ENCODE results near the gene RGS8.

The RGS8 gene

DNA sequence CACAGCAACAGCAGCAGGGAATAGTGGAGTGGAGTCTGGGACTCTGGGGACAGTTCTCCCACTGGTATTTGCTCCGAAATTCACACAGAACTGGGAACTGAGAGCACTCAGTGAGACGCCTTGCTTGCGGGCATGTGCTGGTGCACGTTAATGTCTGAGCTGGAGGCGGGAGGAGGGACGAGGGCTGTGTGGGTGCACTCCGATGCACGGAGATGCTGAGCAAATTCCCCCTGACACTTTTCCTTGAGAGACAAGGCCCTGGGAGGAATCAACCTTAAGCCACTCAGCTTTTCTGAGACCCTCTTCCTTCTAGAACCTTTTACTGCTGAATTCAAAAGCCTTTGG lies 2.8 kb downstream of the RGS8 start:
- H3K4me3 ChIP-seq (ENCODE audit: control insufficient read depth, low read depth, low read length): no peak overlapping the region
- TF ChIP-seq, protein P1, sequence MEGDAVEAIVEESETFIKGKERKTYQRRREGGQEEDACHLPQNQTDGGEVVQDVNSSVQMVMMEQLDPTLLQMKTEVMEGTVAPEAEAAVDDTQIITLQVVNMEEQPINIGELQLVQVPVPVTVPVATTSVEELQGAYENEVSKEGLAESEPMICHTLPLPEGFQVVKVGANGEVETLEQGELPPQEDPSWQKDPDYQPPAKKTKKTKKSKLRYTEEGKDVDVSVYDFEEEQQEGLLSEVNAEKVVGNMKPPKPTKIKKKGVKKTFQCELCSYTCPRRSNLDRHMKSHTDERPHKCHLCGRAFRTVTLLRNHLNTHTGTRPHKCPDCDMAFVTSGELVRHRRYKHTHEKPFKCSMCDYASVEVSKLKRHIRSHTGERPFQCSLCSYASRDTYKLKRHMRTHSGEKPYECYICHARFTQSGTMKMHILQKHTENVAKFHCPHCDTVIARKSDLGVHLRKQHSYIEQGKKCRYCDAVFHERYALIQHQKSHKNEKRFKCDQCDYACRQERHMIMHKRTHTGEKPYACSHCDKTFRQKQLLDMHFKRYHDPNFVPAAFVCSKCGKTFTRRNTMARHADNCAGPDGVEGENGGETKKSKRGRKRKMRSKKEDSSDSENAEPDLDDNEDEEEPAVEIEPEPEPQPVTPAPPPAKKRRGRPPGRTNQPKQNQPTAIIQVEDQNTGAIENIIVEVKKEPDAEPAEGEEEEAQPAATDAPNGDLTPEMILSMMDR (IDR thresholded peaks at IDR 0.05; ENCODE audit: control insufficient read depth, insufficient read depth, low read depth, low read length, missing control alignments): no peak
- DNase-seq (ENCODE audit: low read depth): no peak

DNA sequence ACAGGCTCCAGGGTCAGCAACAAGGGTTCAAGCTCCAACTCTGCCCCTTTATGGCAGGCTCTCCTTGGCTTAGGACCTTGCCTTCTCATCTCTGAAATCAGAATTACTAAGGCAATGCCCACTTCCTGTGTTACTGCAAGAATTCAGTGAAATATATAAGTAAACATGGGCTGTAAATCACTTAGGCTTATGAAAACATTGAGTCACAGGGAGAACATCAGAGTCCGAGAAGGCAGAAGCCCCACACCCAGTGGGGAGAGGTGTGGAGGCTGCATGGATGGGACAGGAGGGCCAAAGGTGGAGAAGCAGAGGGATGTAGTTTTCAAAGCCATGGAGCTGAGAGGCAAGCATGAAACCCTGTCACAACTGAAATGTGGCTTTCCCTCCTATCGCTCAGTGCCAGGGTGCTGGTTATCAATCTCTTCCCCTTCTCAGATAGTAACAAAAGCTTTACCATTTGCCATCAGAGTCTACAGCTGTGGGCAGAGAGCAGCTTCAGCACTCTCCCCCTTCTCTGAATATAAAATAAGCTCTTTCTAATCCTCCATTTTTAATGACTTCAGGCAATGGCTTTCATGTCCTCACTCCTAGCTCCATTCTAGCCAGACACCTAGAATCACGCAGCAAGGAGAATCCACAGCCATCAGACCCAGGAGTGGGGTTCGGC lies 3.4 kb downstream of the RGS8 start:
- H3K4me3 ChIP-seq (ENCODE audit: control insufficient read depth, low read depth, low read length): no peak overlapping the region
- TF ChIP-seq, protein P1 (IDR thresholded peaks at IDR 0.05; ENCODE audit: control insufficient read depth, insufficient read depth, low read depth, low read length, missing control alignments): no peak
- DNase-seq (ENCODE audit: low read depth): no peak

DNA sequence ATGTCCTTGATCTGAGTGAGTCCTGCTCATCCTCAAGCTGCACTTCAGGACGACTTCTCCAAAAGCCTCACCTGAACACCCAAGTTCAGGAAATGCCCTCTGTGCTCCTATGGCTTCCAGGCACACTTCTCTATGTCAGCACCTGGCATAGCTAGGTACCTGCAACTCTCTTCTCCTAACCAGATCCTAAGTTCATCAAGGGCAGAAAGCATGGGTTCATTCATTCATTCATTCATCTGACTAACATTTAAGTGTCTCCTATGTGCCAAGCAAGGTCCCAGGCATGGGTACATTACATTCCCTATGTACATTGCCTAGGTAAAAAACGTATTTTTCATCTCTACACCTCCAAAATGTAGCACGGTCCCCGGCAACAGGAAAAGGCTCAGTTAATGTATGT lies 4.0 kb downstream of the RGS8 start:
- no peak for DNase-seq (ENCODE audit: low read depth)
- no peak overlapping the region for H3K4me3 ChIP-seq (ENCODE audit: control insufficient read depth, low read depth, low read length)
- TF ChIP-seq, protein P1 (IDR thresholded peaks at IDR 0.05; ENCODE audit: control insufficient read depth, insufficient read depth, low read depth, low read length, missing control alignments): no peak

DNA sequence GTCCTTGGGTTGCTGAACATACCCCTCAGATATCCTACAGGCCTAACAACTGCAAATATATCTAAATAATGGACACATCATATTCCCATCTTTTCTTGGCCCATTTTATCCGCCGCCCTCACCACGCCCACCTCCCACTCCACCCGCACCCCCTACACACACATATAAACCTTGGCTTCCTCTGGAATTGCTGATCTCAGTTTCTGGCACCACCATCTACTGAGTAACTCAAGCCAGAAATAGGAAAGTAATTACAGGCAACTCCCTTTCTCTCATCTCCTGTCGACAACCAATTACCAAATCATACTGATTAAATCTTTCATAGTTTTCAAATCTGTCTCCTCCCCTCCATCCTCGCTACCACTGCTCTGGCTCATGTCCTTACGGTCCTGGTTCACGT lies 4.7 kb downstream of the RGS8 start:
- TF ChIP-seq, protein P1 (IDR thresholded peaks at IDR 0.05; ENCODE audit: control insufficient read depth, insufficient read depth, low read depth, low read length, missing control alignments): no peak
- no peak for DNase-seq (ENCODE audit: low read depth)
- H3K4me3 ChIP-seq (ENCODE audit: control insufficient read depth, low read depth, low read length): no peak overlapping the region

DNA sequence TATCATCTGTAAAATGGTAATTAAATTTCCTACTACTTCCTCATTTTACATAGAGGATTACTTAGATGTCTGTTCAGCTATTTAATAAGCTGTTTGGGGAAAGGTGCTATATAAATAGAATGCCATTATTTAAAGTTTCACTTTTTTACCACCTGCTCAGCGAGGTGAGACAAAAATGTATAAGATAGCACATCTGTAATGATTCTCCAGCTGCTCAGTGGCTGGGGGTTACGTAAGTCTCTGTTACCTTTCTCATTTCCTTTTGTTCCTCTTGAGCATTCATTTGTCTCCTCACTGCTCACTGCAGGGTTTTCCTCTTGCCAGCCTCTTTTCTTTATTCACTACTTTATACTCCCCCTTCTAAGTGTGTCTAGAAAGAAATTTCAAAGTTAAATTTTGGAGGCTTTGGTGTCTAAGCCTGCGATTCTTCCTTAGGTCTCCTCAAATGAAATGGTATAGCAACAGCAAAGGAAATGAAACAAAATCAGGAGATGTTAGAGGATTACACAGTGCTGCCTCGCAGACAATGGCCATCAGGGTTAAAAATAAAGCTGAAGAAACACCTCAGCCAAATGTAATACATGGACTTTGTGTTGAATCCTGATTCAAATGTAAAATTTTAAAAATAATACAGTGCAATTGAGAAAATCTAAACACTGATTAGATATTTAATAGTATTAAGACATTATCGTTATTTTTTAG lies 6.8 kb downstream of the RGS8 start:
- no peak overlapping the region for H3K4me3 ChIP-seq (ENCODE audit: control insufficient read depth, low read depth, low read length)
- TF ChIP-seq, protein P1 (IDR thresholded peaks at IDR 0.05; ENCODE audit: control insufficient read depth, insufficient read depth, low read depth, low read length, missing control alignments): no peak
- no peak for DNase-seq (ENCODE audit: low read depth)

DNA sequence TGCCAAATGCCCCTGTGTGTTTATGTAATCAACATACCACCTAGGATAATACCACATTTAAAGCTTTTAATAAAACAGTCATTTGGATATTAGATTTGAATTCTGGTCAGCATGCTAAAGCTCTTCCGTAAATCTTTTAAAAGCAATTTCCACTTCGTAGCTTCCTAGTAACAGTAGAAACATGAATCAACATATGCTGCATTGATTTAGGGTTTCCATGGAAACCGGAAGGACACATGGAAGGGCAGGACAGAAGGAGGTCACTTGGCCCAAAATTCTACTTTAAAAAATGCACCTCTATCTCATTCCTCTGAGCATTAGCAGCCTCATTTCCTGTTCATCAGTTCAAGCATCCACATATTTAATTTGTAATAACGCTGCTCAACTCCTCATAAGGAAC lies 8.1 kb downstream of the RGS8 start:
- H3K4me3 ChIP-seq (ENCODE audit: control insufficient read depth, low read depth, low read length): no peak overlapping the region
- no peak for DNase-seq (ENCODE audit: low read depth)
- TF ChIP-seq, protein P1 (IDR thresholded peaks at IDR 0.05; ENCODE audit: control insufficient read depth, insufficient read depth, low read depth, low read length, missing control alignments): no peak

Data from AG09309 (cell line).